ENCODE data around the gene ZNHIT1. TPM values are rescaled to one million over a fixed set of nuclear protein-coding genes. Genes with fewer than 3 reads are reported as not detected.
A peak's percentile ranks its signal among the peaks of the same experiment; 100 is the strongest.

ZNHIT1 gene
- total and polyA plus RNA-seq, 4 donors: 49.2 to 167 (median 70.9) TPM

DNA sequence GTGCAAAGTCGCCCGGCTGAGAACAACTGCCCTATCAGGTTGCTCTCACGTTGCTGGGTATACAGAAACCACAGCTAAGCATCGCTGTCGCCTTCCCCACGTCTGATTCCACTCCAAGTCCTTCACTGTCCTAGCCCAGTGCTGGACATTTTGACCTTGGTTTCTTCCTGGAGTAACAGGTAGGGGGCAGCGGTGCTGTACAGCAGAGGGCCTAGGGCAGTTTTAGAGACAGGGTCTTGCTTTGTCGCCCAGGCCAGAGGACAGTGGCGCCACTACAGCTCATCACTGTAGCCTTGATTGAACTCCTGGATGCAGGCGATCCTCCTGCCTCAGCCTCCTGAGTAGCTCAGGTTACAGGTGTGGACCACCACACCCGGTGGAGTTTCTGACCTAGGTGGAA, 17.1 kb downstream of the ZNHIT1 start:
- TF ChIP-seq CTCF (IDR thresholded peaks at IDR 0.05; ENCODE audit: control extremely low read depth, extremely low read depth): no peak
- Histone ChIP-seq H3K9me3 (ENCODE audit: control insufficient read depth in 4 of 4, insufficient read depth in 3 of 4, low read length in 3 of 4) (no peaks in the 10 kb centered on the region), H3K27me3 (ENCODE audit: control insufficient read depth in 3 of 3, insufficient read depth in 3 of 3, low read length in 2 of 3) (no peaks in the 10 kb centered on the region), H3K36me3 (ENCODE audit: control insufficient read depth in 4 of 4, insufficient read depth in 4 of 4, low read length in 4 of 4) (peaks cover 0 to 28% (median 8%) of the 10 kb centered on the region in 4 donors), H3K4me3 (no peak overlapping the region), H3K9ac (ENCODE audit: insufficient read depth in 1 of 2, low read length in 2 of 2) (no peak overlapping the region), H3K4me1 (ENCODE audit: control insufficient read depth in 5 of 5, insufficient read depth in 5 of 5, low read length in 5 of 5) (peaks cover 0 to 18% (median 13%) of the 10 kb centered on the region in 5 donors), H3K27ac (ENCODE audit: low read depth in 1 of 2, low read length in 1 of 2) (peak overlapping the region in 1 of 2 donors; percentile 34)
- ATAC-seq (ENCODE audit: insufficient read depth, low FRiP score) (no peak), DNase-seq (no peak)
- WGBS, 2 donors: 73 to 82% methylated on average over 11 of the region's 11 CpGs

GRCh38 chr7:101235522-101235921, 17.6 kb downstream of the ZNHIT1 start:
- WGBS, 2 donors: 69 to 79% methylated on average over 8 to 9 of the region's 9 CpGs
- Histone ChIP-seq H3K27me3 (ENCODE audit: control insufficient read depth in 3 of 3, insufficient read depth in 3 of 3, low read length in 2 of 3) (no peaks in the 10 kb centered on the region), H3K4me3 (no peak overlapping the region), H3K9me3 (ENCODE audit: control insufficient read depth in 4 of 4, insufficient read depth in 3 of 4, low read length in 3 of 4) (no peaks in the 10 kb centered on the region), H3K9ac (ENCODE audit: insufficient read depth in 1 of 2, low read length in 2 of 2) (no peak overlapping the region), H3K27ac (ENCODE audit: low read depth in 1 of 2, low read length in 1 of 2) (no peak overlapping the region), H3K4me1 (ENCODE audit: control insufficient read depth in 5 of 5, insufficient read depth in 5 of 5, low read length in 5 of 5) (peaks cover 0 to 20% (median 13%) of the 10 kb centered on the region in 5 donors), H3K36me3 (ENCODE audit: control insufficient read depth in 4 of 4, insufficient read depth in 4 of 4, low read length in 4 of 4) (peaks cover 0 to 31% (median 8%) of the 10 kb centered on the region in 4 donors)
- no peak for ATAC-seq (ENCODE audit: insufficient read depth, low FRiP score)
- no peak for DNase-seq
- TF ChIP-seq CTCF (IDR thresholded peaks at IDR 0.05; ENCODE audit: control extremely low read depth, extremely low read depth): no peak

DNA sequence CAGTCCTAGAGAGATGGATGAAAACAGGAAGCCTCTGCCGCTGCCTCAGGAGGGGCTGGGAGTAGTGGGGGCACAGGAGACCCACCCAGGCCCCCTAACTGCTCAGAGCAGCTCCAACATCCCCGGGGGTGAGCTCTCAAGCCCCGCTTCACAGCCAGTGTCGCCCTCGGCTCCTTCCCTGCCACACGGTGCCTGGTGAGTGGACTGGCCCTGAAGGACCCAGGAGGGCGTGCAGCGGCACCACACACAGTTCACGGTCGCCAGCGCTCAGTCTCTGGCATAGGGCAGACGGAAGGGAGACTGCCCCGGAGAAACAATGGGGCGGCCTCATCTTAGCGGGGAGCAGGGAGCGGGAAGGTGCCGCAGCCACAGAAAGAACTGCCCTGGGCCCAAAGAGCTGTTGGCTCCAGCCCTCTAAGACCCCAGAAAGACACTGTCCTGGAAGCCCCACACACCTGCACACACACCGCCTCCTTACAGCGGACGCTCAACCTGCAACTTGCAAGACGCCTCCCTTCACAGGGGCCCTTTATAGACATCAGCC, 18.4 kb downstream of the ZNHIT1 start:
- Histone ChIP-seq H3K27me3 (ENCODE audit: control insufficient read depth in 3 of 3, insufficient read depth in 3 of 3, low read length in 2 of 3) (no peaks in the 10 kb centered on the region), H3K36me3 (ENCODE audit: control insufficient read depth in 4 of 4, insufficient read depth in 4 of 4, low read length in 4 of 4) (peaks cover 0 to 31% (median 8%) of the 10 kb centered on the region in 4 donors), H3K4me1 (ENCODE audit: control insufficient read depth in 5 of 5, insufficient read depth in 5 of 5, low read length in 5 of 5) (peaks cover 0 to 22% (median 13%) of the 10 kb centered on the region in 5 donors), H3K4me3 (no peak overlapping the region), H3K9me3 (ENCODE audit: control insufficient read depth in 4 of 4, insufficient read depth in 3 of 4, low read length in 3 of 4) (no peaks in the 10 kb centered on the region), H3K27ac (ENCODE audit: low read depth in 1 of 2, low read length in 1 of 2) (no peak overlapping the region), H3K9ac (ENCODE audit: insufficient read depth in 1 of 2, low read length in 2 of 2) (no peak overlapping the region)
- 46 to 76% methylated on average over 21 of the region's 21 CpGs for WGBS, 2 donors
- DNase-seq (no peak), ATAC-seq (ENCODE audit: insufficient read depth, low FRiP score) (no peak)
- TF ChIP-seq CTCF (IDR thresholded peaks at IDR 0.05; ENCODE audit: control extremely low read depth, extremely low read depth): no peak

All from lung (tissue), 12 donors.